Measurements from ENCODE around the gene EMP2. TPM values are rescaled to one million over a fixed set of nuclear protein-coding genes. Genes with fewer than 3 reads are reported as not detected.

The EMP2 gene
- total RNA-seq, 4 donors from 2014 or later: 34.7 to 53.5 (median 39.6) TPM

DNA sequence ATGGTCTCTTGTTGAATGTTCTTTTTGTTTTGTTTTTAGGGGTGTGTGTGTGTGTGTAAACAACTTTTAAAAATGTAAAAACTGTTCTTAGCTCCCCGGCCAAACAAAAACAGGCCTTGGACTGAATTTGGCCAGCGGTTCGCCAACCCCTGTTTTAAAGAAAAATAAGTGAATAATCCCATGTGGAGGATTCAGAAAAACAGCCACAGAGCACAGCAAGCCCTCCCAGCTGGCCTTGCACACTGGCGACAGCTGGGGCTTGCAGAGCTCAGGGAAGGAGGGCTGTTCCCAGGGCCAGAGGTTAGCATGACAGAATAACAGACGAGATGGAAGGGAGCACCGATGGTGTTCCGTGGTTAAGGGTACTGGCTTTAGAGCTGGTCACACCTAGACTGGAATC is 39.0 kb downstream of the EMP2 start:
- TF ChIP-seq, protein P1, sequence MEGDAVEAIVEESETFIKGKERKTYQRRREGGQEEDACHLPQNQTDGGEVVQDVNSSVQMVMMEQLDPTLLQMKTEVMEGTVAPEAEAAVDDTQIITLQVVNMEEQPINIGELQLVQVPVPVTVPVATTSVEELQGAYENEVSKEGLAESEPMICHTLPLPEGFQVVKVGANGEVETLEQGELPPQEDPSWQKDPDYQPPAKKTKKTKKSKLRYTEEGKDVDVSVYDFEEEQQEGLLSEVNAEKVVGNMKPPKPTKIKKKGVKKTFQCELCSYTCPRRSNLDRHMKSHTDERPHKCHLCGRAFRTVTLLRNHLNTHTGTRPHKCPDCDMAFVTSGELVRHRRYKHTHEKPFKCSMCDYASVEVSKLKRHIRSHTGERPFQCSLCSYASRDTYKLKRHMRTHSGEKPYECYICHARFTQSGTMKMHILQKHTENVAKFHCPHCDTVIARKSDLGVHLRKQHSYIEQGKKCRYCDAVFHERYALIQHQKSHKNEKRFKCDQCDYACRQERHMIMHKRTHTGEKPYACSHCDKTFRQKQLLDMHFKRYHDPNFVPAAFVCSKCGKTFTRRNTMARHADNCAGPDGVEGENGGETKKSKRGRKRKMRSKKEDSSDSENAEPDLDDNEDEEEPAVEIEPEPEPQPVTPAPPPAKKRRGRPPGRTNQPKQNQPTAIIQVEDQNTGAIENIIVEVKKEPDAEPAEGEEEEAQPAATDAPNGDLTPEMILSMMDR (IDR thresholded peaks at IDR 0.05; ENCODE audit: low read depth): no peak

DNA sequence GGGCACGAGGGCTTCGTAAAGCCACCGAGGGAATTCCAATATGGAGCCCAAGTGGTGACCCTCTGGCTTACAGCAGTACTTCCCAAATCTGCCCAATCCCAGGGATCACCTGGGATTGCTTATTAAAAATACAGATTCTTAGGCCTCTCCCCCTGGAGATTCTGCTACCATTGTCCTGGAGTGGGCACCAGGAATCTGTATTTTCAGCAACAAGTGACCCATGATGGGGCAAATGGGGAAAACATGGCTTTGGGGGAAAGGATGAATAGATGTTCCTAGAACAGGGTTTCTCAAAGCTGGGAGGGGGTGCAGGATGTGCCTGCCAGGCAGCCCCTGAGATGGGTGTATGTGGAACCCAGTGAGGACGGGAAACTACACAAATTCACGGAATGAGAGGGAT is 40.6 kb downstream of the EMP2 start:
- TF ChIP-seq, protein P1 (IDR thresholded peaks at IDR 0.05; ENCODE audit: low read depth): no peak

DNA sequence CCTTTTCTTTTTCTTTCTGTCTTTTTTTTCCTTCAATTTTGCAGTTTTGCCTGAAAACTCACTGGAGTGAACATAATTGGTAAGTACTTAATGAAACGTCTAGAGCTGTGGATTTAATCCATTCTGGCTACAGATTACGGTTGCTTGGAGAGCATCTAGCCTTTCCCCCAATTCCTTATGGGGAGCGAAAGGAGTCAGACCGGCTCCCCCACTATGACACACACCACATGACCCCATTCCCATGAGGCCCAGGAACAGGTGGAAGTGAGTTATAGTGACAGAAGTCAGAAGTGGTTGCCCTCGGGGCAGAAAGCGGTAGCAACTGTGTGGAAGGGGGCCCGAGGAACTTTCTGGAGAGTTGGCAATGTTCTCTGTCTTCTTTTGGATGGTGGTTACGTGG is 41.2 kb downstream of the EMP2 start:
- TF ChIP-seq, protein P1 (IDR thresholded peaks at IDR 0.05; ENCODE audit: low read depth): no peak

DNA sequence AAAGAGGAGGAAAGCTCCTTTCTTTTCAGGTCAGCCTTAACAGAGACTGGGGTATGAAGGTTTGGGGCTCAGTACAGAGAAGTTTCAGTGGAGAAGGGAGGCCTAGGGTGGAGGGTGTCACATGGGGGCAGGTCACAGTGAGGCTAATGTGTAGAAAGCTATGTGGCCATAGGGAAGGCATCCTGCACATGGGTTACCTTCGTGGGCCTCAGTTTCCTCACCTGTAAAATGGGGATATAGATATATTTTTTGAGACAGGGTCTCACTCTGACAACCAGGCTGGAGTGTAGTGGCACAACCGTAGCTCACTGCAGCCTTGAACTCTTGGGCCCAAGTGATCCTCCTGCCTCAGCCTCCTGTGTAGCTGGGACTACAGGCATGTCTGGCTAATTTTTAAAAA is 41.8 kb downstream of the EMP2 start:
- TF ChIP-seq, protein P1 (IDR thresholded peaks at IDR 0.05; ENCODE audit: low read depth): no peak

DNA sequence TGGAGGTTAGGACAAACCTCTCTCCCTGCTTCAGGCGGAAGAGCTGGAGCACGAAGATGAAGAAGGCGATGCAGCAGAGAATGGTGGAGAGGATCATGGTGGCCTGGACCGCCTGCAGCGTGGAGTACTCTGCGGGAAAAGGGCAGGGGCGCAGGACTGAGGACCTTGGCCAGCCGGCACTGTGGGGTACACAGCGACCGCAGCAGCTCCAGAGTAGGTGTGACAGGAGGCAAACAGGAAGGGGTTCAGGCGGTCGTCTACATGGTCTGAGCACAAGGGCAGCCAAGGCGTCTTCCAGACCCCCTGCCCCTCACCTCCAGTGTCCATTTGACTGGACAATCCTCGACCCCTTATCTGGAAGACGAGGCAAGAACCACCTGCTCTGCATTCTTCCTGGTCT is 42.5 kb downstream of the EMP2 start:
- TF ChIP-seq, protein P1 (IDR thresholded peaks at IDR 0.05; ENCODE audit: low read depth): no peak

DNA sequence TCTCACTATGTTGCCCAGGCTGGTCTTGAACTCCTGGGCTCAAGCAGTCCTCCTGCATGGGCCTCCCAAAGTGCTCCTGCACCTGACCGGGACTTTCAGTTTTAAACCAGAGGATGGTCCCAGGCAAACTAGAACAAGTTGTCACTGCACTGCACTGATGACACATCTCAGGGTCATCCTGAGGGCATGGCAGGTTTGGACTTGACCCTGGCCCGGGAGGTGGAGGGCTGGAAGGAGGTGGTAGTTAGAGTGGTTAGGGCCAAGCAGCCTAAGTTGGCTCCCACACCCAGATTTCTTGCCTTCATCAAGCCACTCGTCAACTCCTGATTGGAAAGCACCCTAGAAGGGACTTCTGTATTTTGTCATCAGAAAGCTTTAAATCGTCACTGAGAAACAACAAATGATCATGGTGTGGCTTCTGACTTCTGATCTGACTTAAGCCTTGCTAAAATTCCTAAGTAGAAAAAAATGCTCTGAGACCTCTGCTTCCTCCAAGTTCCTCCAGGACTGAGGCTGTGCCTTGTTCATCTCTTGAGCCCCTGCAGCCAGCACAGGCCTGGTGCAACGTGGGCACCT is 43.5 kb downstream of the EMP2 start:
- TF ChIP-seq, protein P1 (IDR thresholded peaks at IDR 0.05; ENCODE audit: low read depth): no peak

DNA sequence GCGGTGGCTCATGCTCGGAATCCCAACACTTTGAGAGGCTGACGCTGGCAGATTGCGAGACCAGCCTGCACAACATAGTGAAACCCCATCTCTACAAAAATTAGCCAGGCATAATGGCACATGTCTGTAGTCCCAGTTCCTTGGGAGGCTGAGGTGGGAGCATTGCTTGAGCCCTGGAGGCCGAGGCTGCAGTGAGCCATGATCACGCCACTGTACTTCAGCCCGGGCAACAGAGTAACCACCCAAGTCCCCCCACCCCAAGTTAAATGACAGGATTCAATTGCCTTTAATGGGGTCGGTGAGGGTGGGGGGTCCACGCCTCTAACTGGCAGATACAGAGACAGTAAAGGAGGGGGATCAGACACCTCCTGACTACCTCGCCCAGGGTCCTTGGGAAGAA is 44.9 kb downstream of the EMP2 start:
- TF ChIP-seq, protein P1 (IDR thresholded peaks at IDR 0.05; ENCODE audit: low read depth): no peak

Measured in subcutaneous adipose tissue (tissue), 4 donors.